MM.1S (cell line): ENCODE data around the gene CYSRT1.

ENCODE experiments used
- DNase-seq: peaks from one replicate; pipeline ENCODE4 v3.0.0-alpha.2; 2015
- H2AFZ ChIP-seq: fragments of 300-600 bp; sonication (generic); 2 replicates; pipeline ENCODE4 v1.6.0; 2016; ENCODE audit warnings: antibody characterized with exemption, low read length
- H3F3A ChIP-seq: fragments of 300-600 bp; sonication (generic); 2 replicates; pipeline ENCODE4 v1.6.1; 2016; ENCODE audit warnings: mild to moderate bottlenecking, antibody characterized with exemption, low read length, moderate library complexity, mixed read lengths; ENCODE audit not compliant: insufficient read depth
- H3K27ac ChIP-seq: fragments of 300-600 bp; sonication (generic); 2 replicates; pipeline ENCODE4 v1.5.1; 2016; ENCODE audit warnings: mild to moderate bottlenecking, low read length
- H3K27me3 ChIP-seq: fragments of 300-600 bp; sonication (generic); replicated peaks from 2 replicates; pipeline ENCODE4 v1.6.0; 2016; ENCODE audit warnings: low read length; ENCODE audit not compliant: insufficient read depth
- H3K36me3 ChIP-seq: fragments of 300-600 bp; sonication (generic); replicated peaks from 2 replicates; pipeline ENCODE4 v1.6.1; 2016; ENCODE audit warnings: mild to moderate bottlenecking, low read length, mixed read lengths; ENCODE audit not compliant: insufficient read depth
- H3K4me1 ChIP-seq: fragments of 300-600 bp; sonication (generic); 2 replicates; pipeline ENCODE4 v1.6.1; 2016; ENCODE audit warnings: low read length, mixed read lengths
- H3K4me2 ChIP-seq: fragments of 300-600 bp; sonication (generic); 2 replicates; pipeline ENCODE4 v1.6.0; 2016; ENCODE audit warnings: low read depth, low read length
- H3K4me3 ChIP-seq: fragments of 300-600 bp; sonication (generic); 2 replicates; pipeline ENCODE4 v1.5.1; 2016; ENCODE audit warnings: low read length, mixed read lengths
- H3K79me2 ChIP-seq: fragments of 300-600 bp; sonication (generic); 2 replicates; pipeline ENCODE4 v1.6.1; 2016; ENCODE audit warnings: mixed run types, low read length, mixed read lengths
- H3K9ac ChIP-seq: fragments of 300-600 bp; sonication (generic); 2 replicates; pipeline ENCODE4 v1.6.1; 2016; ENCODE audit warnings: low read length, mixed read lengths
- H3K9me2 ChIP-seq: fragments of 300-600 bp; sonication (generic); replicated peaks from 2 replicates; pipeline ENCODE4 v1.6.1; 2016; ENCODE audit warnings: mild to moderate bottlenecking, low read length, mixed read lengths; ENCODE audit not compliant: insufficient read depth
- H3K9me3 ChIP-seq: fragments of 300-600 bp; sonication (generic); replicated peaks from 2 replicates; pipeline ENCODE4 v1.6.1; 2016; ENCODE audit warnings: mild to moderate bottlenecking, low read length, mixed read lengths; ENCODE audit not compliant: insufficient read depth
- H4K20me1 ChIP-seq: fragments of 300-600 bp; sonication (generic); 2 replicates; pipeline ENCODE4 v1.6.1; 2016; ENCODE audit warnings: mild to moderate bottlenecking, low read length, moderate library complexity, mixed read lengths; ENCODE audit not compliant: insufficient read depth
- CTCF ChIP-seq: fragments of 300-600 bp; sonication (generic); IDR thresholded peaks from 2 replicates; pipeline ENCODE4 v1.5.1; 2016; ENCODE audit warnings: antibody characterized with exemption, low read length, mixed read lengths
- EZH2 ChIP-seq: fragments of 300-600 bp; sonication (generic); optimal IDR thresholded peaks from 2 replicates; pipeline ENCODE3; 2017; ENCODE audit warnings: low read depth, mild to moderate bottlenecking, antibody characterized with exemption, low read length, mixed read lengths
- EZH2phosphoT487 ChIP-seq: fragments of 300-600 bp; sonication (generic); IDR thresholded peaks from 2 replicates; pipeline ENCODE4 v1.6.1; 2018; ENCODE audit warnings: antibody characterized with exemption, low read length

CYSRT1 gene

GRCh38 chr9:137191691-137192447 lies 33.1 kb upstream of the CYSRT1 start:
- Histone ChIP-seq H3K27me3 (no peaks in the 10 kb centered on the region), H4K20me1 (no peaks in the 10 kb centered on the region), H3K9me3 (no peaks in the 10 kb centered on the region)

GRCh38 chr9:137192448-137192780 lies 32.6 kb upstream of the CYSRT1 start:
- no peaks in the 10 kb centered on the region for H3K9me3 ChIP-seq
- H3K27me3 ChIP-seq: no peaks in the 10 kb centered on the region
- no peak overlapping the region for H3K4me2 ChIP-seq
- peaks cover 10% of the 10 kb centered on the region for H3K4me1 ChIP-seq
- no peak overlapping the region for H3K4me3 ChIP-seq
- no peak overlapping the region for H2AFZ ChIP-seq
- H4K20me1 ChIP-seq: no peaks in the 10 kb centered on the region
- H3K9me2 ChIP-seq: no peaks in the 10 kb centered on the region
- no peaks in the 10 kb centered on the region for H3K36me3 ChIP-seq
- H3K79me2 ChIP-seq: peaks cover 31% of the 10 kb centered on the region
- no peak for DNase-seq
- H3K27ac ChIP-seq: no peak overlapping the region
- TF ChIP-seq EZH2phosphoT487 (no peak), EZH2 (no peak), CTCF (no peak)
- H3F3A ChIP-seq: peaks cover 19% of the 10 kb centered on the region
- no peak overlapping the region for H3K9ac ChIP-seq

More at GRCh38 chr9:137191691-137192447, 33.1 kb upstream of the CYSRT1 start:
- no peak overlapping the region for H2AFZ ChIP-seq
- no peaks in the 10 kb centered on the region for H3K9me2 ChIP-seq
- peaks cover 19% of the 10 kb centered on the region for H3F3A ChIP-seq
- no peak for TF ChIP-seq EZH2
- no peak for TF ChIP-seq CTCF
- TF ChIP-seq EZH2phosphoT487: no peak
- no peak overlapping the region for H3K27ac ChIP-seq
- peaks cover 15% of the 10 kb centered on the region for H3K4me1 ChIP-seq
- H3K4me2 ChIP-seq: no peak overlapping the region
- H3K79me2 ChIP-seq: peaks cover 37% of the 10 kb centered on the region
- no peaks in the 10 kb centered on the region for H3K36me3 ChIP-seq
- no peak for DNase-seq
- no peak overlapping the region for H3K4me3 ChIP-seq
- H3K9ac ChIP-seq: no peak overlapping the region

- H3K27ac ChIP-seq: no peak overlapping the region
- H3K4me1 ChIP-seq: peaks cover 6% of the 10 kb centered on the region
- H3K9ac ChIP-seq: no peak overlapping the region
- no peaks in the 10 kb centered on the region for H3K36me3 ChIP-seq
- no peak overlapping the region for H3K4me2 ChIP-seq
- H3K9me2 ChIP-seq: no peaks in the 10 kb centered on the region
- H4K20me1 ChIP-seq: no peaks in the 10 kb centered on the region
- no peak overlapping the region for H2AFZ ChIP-seq
- no peaks in the 10 kb centered on the region for H3K9me3 ChIP-seq
- H3K27me3 ChIP-seq: no peaks in the 10 kb centered on the region
- DNase-seq: no peak
- TF ChIP-seq CTCF (no peak), EZH2phosphoT487 (no peak), EZH2 (no peak)
- H3F3A ChIP-seq: peaks cover 19% of the 10 kb centered on the region
- H3K4me3 ChIP-seq: no peak overlapping the region
- H3K79me2 ChIP-seq: peaks cover 27% of the 10 kb centered on the region
These were observed 32.1 kb upstream of the CYSRT1 start for GRCh38 chr9:137192859-137193258.
